OCI-LY1 (cell line): ENCODE data around the gene FAM204A.

Source experiments
- H2AFZ ChIP-seq: fragments of 200-600 bp; sonication (generic), shearing (Covaris generic); 2 replicates; pipeline ENCODE4 v1.6.0; 2014; ENCODE audit warnings: antibody characterized with exemption, mild to moderate bottlenecking, low read length
- H3F3A ChIP-seq: fragments of 200-600 bp; sonication (generic), shearing (Covaris generic); 2 replicates; pipeline ENCODE4 v1.6.0; 2014; ENCODE audit warnings: mild to moderate bottlenecking, antibody characterized with exemption, low read length, moderate library complexity; ENCODE audit not compliant: insufficient read depth
- H3K27ac ChIP-seq: fragments of 200-600 bp; sonication (generic); 2 replicates; pipeline ENCODE4 v1.5.1; 2014; ENCODE audit warnings: low read length, mixed run types, mild to moderate bottlenecking, low read depth; ENCODE audit not compliant: poor library complexity, severe bottlenecking
- H3K27me3 ChIP-seq: fragments of 200-600 bp; sonication (generic); 2 replicates; pipeline ENCODE4 v1.6.0; 2014; ENCODE audit warnings: antibody characterized with exemption, mild to moderate bottlenecking, low read length, moderate library complexity; ENCODE audit not compliant: insufficient read depth
- H3K36me3 ChIP-seq: fragments of 200-600 bp; sonication (generic); 2 replicates; pipeline ENCODE4 v1.6.1; 2014; ENCODE audit warnings: mild to moderate bottlenecking, antibody characterized with exemption, low read length, moderate library complexity, mixed read lengths; ENCODE audit not compliant: insufficient read depth
- H3K4me1 ChIP-seq: fragments of 200-600 bp; sonication (generic); 2 replicates; pipeline ENCODE4 v1.5.1; 2014; ENCODE audit warnings: mild to moderate bottlenecking, low read length, moderate library complexity; ENCODE audit not compliant: insufficient read depth, severe bottlenecking
- H3K4me2 ChIP-seq: fragments of 200-600 bp; sonication (generic), shearing (Covaris generic); 2 replicates; pipeline ENCODE4 v1.6.1; 2014; ENCODE audit warnings: low read length
- H3K4me3 ChIP-seq: fragments of 200-600 bp; sonication (generic); 2 replicates; pipeline ENCODE4 v1.5.1; 2014; ENCODE audit warnings: low read length, low read depth, mild to moderate bottlenecking, mixed read lengths; ENCODE audit not compliant: poor library complexity, severe bottlenecking
- H3K79me2 ChIP-seq: fragments of 200-600 bp; shearing (Covaris generic); 2 replicates; pipeline ENCODE4 v1.6.1; 2016; ENCODE audit warnings: mixed run types, low read length, mixed read lengths; ENCODE audit not compliant: insufficient read depth
- H3K9ac ChIP-seq: fragments of 200-600 bp; sonication (generic), shearing (Covaris generic); 2 replicates; pipeline ENCODE4 v1.6.1; 2014; ENCODE audit warnings: mild to moderate bottlenecking, low read length, mixed read lengths
- H3K9me2 ChIP-seq: fragments of 200-600 bp; sonication (generic), shearing (Covaris generic); 2 replicates; pipeline ENCODE4 v1.6.1; 2014; ENCODE audit warnings: low read depth, mild to moderate bottlenecking, low read length, mixed read lengths
- H3K9me3 ChIP-seq: fragments of 200-600 bp; shearing (Covaris generic); 2 replicates; pipeline ENCODE4 v1.6.1; 2014; ENCODE audit warnings: low read length, mixed read lengths
- H4K20me1 ChIP-seq: fragments of 200-600 bp; sonication (generic), shearing (Covaris generic); 2 replicates; pipeline ENCODE4 v1.6.0; 2016; ENCODE audit warnings: mild to moderate bottlenecking, low read length; ENCODE audit not compliant: insufficient read depth
- CTCF ChIP-seq: fragments of 200-600 bp; sonication (generic), shearing (Covaris generic); IDR thresholded peaks from 2 replicates; pipeline ENCODE4 v1.5.1; 2017; ENCODE audit warnings: mild to moderate bottlenecking, antibody characterized with exemption, low read length, moderate library complexity, mixed read lengths
- EZH2 ChIP-seq: fragments of 200-600 bp; sonication (generic), shearing (Covaris generic); IDR thresholded peaks from 2 replicates; pipeline ENCODE4 v1.8.0; 2017; ENCODE audit warnings: borderline replicate concordance, mixed run types, mild to moderate bottlenecking, antibody characterized with exemption, low read length, moderate library complexity, mixed read lengths

The FAM204A gene

GRCh38 chr10:118255355-118255754 is 86.8 kb downstream of the FAM204A start:
- H3K27me3 ChIP-seq = no peaks in the 10 kb centered on the region; the same call in 1 of the 2 replicates
- TF ChIP-seq EZH2 (no peak), CTCF (no peak)

GRCh38 chr10:118254654-118255053 is 87.5 kb downstream of the FAM204A start:
- Histone ChIP-seq H3K4me3 (no peak overlapping the region), H3K9ac (no peak overlapping the region), H3K4me1 (no peaks in the 10 kb centered on the region), H3F3A (no peaks in the 10 kb centered on the region), H3K9me2 (no peaks in the 10 kb centered on the region), H3K27me3 (no peaks in the 10 kb centered on the region; the same call in 1 of the 2 replicates), H3K27ac (no peak overlapping the region), H3K4me2 (no peak overlapping the region), H3K36me3 (no peaks in the 10 kb centered on the region), H2AFZ (no peak overlapping the region), H4K20me1 (no peaks in the 10 kb centered on the region), H3K79me2 (no peaks in the 10 kb centered on the region), H3K9me3 (no peaks in the 10 kb centered on the region)
- TF ChIP-seq EZH2 = no peak
- no peak for TF ChIP-seq CTCF

More at GRCh38 chr10:118255355-118255754, 86.8 kb downstream of the FAM204A start:
- Histone ChIP-seq H3K36me3 (no peaks in the 10 kb centered on the region), H3K9me2 (no peaks in the 10 kb centered on the region), H3K4me1 (no peaks in the 10 kb centered on the region), H3K4me3 (no peak overlapping the region), H3F3A (no peaks in the 10 kb centered on the region), H3K9me3 (no peaks in the 10 kb centered on the region), H3K9ac (no peak overlapping the region), H3K27ac (no peak overlapping the region), H4K20me1 (no peaks in the 10 kb centered on the region), H3K79me2 (no peaks in the 10 kb centered on the region), H2AFZ (no peak overlapping the region), H3K4me2 (no peak overlapping the region)

GRCh38 chr10:118253397-118253796 is 88.7 kb downstream of the FAM204A start:
- H3F3A ChIP-seq = no peaks in the 10 kb centered on the region
- no peak overlapping the region for H2AFZ ChIP-seq
- H3K4me1 ChIP-seq = no peaks in the 10 kb centered on the region
- no peaks in the 10 kb centered on the region for H3K79me2 ChIP-seq
- no peak for TF ChIP-seq CTCF
- TF ChIP-seq EZH2 = no peak
- no peaks in the 10 kb centered on the region for H4K20me1 ChIP-seq
- H3K27ac ChIP-seq = no peak overlapping the region
- H3K4me2 ChIP-seq = no peak overlapping the region
- H3K4me3 ChIP-seq = no peak overlapping the region
- H3K9me2 ChIP-seq = no peaks in the 10 kb centered on the region
- H3K36me3 ChIP-seq = no peaks in the 10 kb centered on the region
- no peak overlapping the region for H3K9ac ChIP-seq
- no peaks in the 10 kb centered on the region for H3K9me3 ChIP-seq
- no peaks in the 10 kb centered on the region; the same call in 1 of the 2 replicates for H3K27me3 ChIP-seq
